AG09319 (cell line): Measurements from ENCODE around the gene PPIA.
"Not testable (repeated sequence)": the region's sequence is repeated elsewhere in the genome, so short reads cannot be mapped to it uniquely, and the experiment has no call there.

Experiments
- DNase-seq: peaks from one replicate; pipeline ENCODE4 v3.0.0-alpha.2; 2010; ENCODE audit warnings: low read depth; ENCODE audit errors: extremely low read depth
- CTCF ChIP-seq: IDR thresholded peaks from 2 replicates; pipeline ENCODE4 v1.5.1; 2011; ENCODE audit warnings: low read depth, mild to moderate bottlenecking, inconsistent platforms, low read length, moderate library complexity

PPIA gene

GRCh38 chr7:44823255-44823781 is 26.8 kb downstream of the PPIA start:
- no peak for TF ChIP-seq CTCF
- DNase-seq: no peak

- DNase-seq: no peak
- TF ChIP-seq CTCF: no peak
Observed at GRCh38 chr7:44824894-44825526, 28.5 kb downstream of the PPIA start.

- DNase-seq: no peak
- no peak for TF ChIP-seq CTCF
Observed at GRCh38 chr7:44827567-44827966, 31.1 kb downstream of the PPIA start.

- DNase-seq: no peak
- no peak for TF ChIP-seq CTCF
Observed at GRCh38 chr7:44838751-44839150, 42.3 kb downstream of the PPIA start.

- DNase-seq: not testable (repeated sequence)
Observed at GRCh38 chr7:44842675-44843074, 46.2 kb downstream of the PPIA start.

GRCh38 chr7:44843440-44843839 is 47.0 kb downstream of the PPIA start:
- DNase-seq: not testable (repeated sequence)

GRCh38 chr7:44845451-44845850 is 49.0 kb downstream of the PPIA start:
- no peak for DNase-seq
- no peak for TF ChIP-seq CTCF

- DNase-seq: not testable (repeated sequence)
Observed at GRCh38 chr7:44846390-44846789, 49.9 kb downstream of the PPIA start.

GRCh38 chr7:44846816-44847508 is 50.5 kb downstream of the PPIA start:
- TF ChIP-seq CTCF: no peak
- no peak for DNase-seq
